ENCODE data around the gene EVPL.
"Not testable (repeated sequence)": the region's sequence is repeated elsewhere in the genome, so short reads cannot be mapped to it uniquely, and the experiment has no call there.

Gene EVPL

GRCh38 chr17:75978938-75979704 lies 48.0 kb downstream of the EVPL start, which contains the start of the genes ACOX1 and TEN1:
TSS of gene ACOX1 (minus strand) at chr17:75979166. CDS start at chr17:75979073, 93 bp downstream.
TSS of gene TEN1 (plus strand) at chr17:75979240. CDS start at chr17:75986193, 6,953 bp downstream.
- H2AFZ ChIP-seq (ENCODE audit: low read depth) = peak within 1 kb of the TSS; percentile 70
- TF ChIP-seq, protein P1, sequence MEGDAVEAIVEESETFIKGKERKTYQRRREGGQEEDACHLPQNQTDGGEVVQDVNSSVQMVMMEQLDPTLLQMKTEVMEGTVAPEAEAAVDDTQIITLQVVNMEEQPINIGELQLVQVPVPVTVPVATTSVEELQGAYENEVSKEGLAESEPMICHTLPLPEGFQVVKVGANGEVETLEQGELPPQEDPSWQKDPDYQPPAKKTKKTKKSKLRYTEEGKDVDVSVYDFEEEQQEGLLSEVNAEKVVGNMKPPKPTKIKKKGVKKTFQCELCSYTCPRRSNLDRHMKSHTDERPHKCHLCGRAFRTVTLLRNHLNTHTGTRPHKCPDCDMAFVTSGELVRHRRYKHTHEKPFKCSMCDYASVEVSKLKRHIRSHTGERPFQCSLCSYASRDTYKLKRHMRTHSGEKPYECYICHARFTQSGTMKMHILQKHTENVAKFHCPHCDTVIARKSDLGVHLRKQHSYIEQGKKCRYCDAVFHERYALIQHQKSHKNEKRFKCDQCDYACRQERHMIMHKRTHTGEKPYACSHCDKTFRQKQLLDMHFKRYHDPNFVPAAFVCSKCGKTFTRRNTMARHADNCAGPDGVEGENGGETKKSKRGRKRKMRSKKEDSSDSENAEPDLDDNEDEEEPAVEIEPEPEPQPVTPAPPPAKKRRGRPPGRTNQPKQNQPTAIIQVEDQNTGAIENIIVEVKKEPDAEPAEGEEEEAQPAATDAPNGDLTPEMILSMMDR (conservative IDR thresholded peaks at IDR 0.05; ENCODE audit: low read depth, low read length) = peak; percentile 31; the same call in 1 of the 2 replicates
- H3K79me2 ChIP-seq (ENCODE audit: insufficient read depth, low read depth) = peaks cover 10% of the 10 kb centered on the region; the same call in 1 of the 2 replicates
- peak within 1 kb of the TSS; percentile 55 for H3K4me2 ChIP-seq
- H3K27me3 ChIP-seq (ENCODE audit: insufficient read depth, low read depth) = no peaks in the 10 kb centered on the region
- no peaks in the 10 kb centered on the region for H4K20me1 ChIP-seq (ENCODE audit: insufficient read depth)
- no peak within 1 kb of the TSS for H3K4me3 ChIP-seq (IDR thresholded peaks at IDR 0.05; ENCODE audit: insufficient read depth, low read depth, low read length)
- H3K36me3 ChIP-seq (ENCODE audit: insufficient read depth) = no peaks in the 10 kb centered on the region
- peak within 1 kb of the TSS; percentile 78 for H3K27ac ChIP-seq
- H3K9ac ChIP-seq = peak within 1 kb of the TSS; percentile 83
- H3K4me1 ChIP-seq (ENCODE audit: low read depth, poor library complexity, severe bottlenecking) = peaks cover 17% of the 10 kb centered on the region

DNA sequence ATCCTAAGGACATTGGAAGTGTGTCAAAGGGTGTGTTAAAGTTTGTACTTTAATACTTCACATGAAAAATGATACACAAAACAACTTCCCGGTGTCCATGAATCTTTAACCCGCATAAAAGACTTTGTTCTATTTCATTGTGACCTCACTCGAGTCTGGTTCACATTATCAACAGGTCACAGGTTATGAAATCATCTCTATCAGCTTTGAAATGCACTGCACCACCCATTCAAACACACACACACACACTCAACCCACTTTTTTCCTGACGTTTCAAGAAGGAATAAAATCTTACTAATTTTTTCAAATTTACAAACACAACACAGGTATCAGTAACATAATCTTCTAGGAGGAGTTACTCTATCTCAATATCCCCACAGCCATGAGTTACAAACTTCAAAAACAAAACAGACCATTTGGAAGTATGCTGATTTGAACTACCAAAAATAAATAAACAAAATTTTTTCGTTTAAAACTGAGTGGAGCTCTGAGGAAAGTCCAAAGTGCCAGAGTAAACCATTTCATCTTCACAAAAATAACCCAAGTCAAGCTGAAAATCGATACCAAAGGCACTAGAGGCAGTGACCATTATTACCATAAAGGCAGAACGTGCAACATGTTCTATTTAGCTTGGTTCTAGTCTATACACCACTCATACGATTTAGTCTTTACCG lies 50.8 kb downstream of the EVPL start:
- Histone ChIP-seq H3K9ac (no peak overlapping the region), H4K20me1 (ENCODE audit: insufficient read depth) (no peaks in the 10 kb centered on the region), H3K4me1 (ENCODE audit: low read depth, poor library complexity, severe bottlenecking) (peaks cover 17% of the 10 kb centered on the region), H3K79me2 (ENCODE audit: insufficient read depth, low read depth) (peaks cover 10% of the 10 kb centered on the region; the same call in 1 of the 2 replicates), H3K27me3 (ENCODE audit: insufficient read depth, low read depth) (no peaks in the 10 kb centered on the region), H3K4me3 (IDR thresholded peaks at IDR 0.05; ENCODE audit: insufficient read depth, low read depth, low read length) (no peak overlapping the region), H3K36me3 (ENCODE audit: insufficient read depth) (no peaks in the 10 kb centered on the region), H2AFZ (ENCODE audit: low read depth) (no peak overlapping the region), H3K4me2 (no peak overlapping the region), H3K27ac (no peak overlapping the region)
- TF ChIP-seq, protein P1 (conservative IDR thresholded peaks at IDR 0.05; ENCODE audit: low read depth, low read length) = no peak

GRCh38 chr17:75975757-75976174 lies 51.3 kb downstream of the EVPL start:
- Histone ChIP-seq H3K4me2 (no peak overlapping the region), H2AFZ (ENCODE audit: low read depth) (no peak overlapping the region), H3K79me2 (ENCODE audit: insufficient read depth, low read depth) (peaks cover 7% of the 10 kb centered on the region; the same call in 1 of the 2 replicates)

DNA sequence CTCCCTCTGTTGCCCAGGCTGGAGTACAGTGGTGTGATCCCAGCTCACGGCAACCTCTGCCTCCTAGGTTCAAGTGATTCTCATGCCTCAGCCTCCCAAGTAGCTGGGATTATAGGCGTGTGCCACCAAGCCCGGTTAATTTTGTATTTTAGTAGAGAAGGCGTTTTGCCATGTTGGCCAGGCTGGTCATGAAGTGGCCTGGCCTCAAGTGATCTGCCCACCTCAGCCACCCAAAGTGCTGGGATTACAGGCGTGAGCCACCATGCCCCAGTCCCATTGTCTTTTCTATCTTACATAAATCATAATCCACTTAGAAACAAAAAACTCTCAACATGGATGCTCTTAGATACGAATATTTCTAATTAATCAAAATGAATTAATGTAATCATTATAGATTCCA lies 51.9 kb downstream of the EVPL start:
- not testable (repeated sequence) for H3K27me3 ChIP-seq (ENCODE audit: insufficient read depth, low read depth); H3K36me3 ChIP-seq (ENCODE audit: insufficient read depth); H4K20me1 ChIP-seq (ENCODE audit: insufficient read depth); H2AFZ ChIP-seq (ENCODE audit: low read depth); H3K27ac ChIP-seq; H3K9ac ChIP-seq; H3K4me2 ChIP-seq; H3K79me2 ChIP-seq (ENCODE audit: insufficient read depth, low read depth); H3K4me3 ChIP-seq (IDR thresholded peaks at IDR 0.05; ENCODE audit: insufficient read depth, low read depth, low read length)
- H3K4me1 ChIP-seq (ENCODE audit: low read depth, poor library complexity, severe bottlenecking) = peaks cover 11% of the 10 kb centered on the region

More at GRCh38 chr17:75975757-75976174, 51.3 kb downstream of the EVPL start:
- no peak overlapping the region for H3K27ac ChIP-seq
- no peak overlapping the region for H3K4me3 ChIP-seq (IDR thresholded peaks at IDR 0.05; ENCODE audit: insufficient read depth, low read depth, low read length)
- H3K27me3 ChIP-seq (ENCODE audit: insufficient read depth, low read depth) = no peaks in the 10 kb centered on the region
- H3K4me1 ChIP-seq (ENCODE audit: low read depth, poor library complexity, severe bottlenecking) = peaks cover 16% of the 10 kb centered on the region
- H4K20me1 ChIP-seq (ENCODE audit: insufficient read depth) = no peaks in the 10 kb centered on the region
- no peaks in the 10 kb centered on the region for H3K36me3 ChIP-seq (ENCODE audit: insufficient read depth)
- TF ChIP-seq, protein P1 (conservative IDR thresholded peaks at IDR 0.05; ENCODE audit: low read depth, low read length) = no peak
- H3K9ac ChIP-seq = no peak overlapping the region
